Hepatocyte (in vitro differentiated cells): Measurements from ENCODE around the gene VPS29. TPM values are rescaled to one million over a fixed set of nuclear protein-coding genes. Genes with fewer than 3 reads are reported as not detected.

Experiments
- DNase-seq: peaks from one replicate; pipeline ENCODE4 v3.0.0-alpha.2; 2016; ENCODE audit warnings: low spot score
- H2AFZ ChIP-seq: fragments of 200-600 bp; sonication (generic); 2 replicates; pipeline ENCODE4 v1.6.0; 2016; ENCODE audit warnings: antibody characterized with exemption, mild to moderate bottlenecking
- H3K27ac ChIP-seq: fragments of 200-600 bp; sonication (generic); 2 replicates; pipeline ENCODE4 v1.5.1; 2016; ENCODE audit warnings: mild to moderate bottlenecking
- H3K27me3 ChIP-seq: fragments of 200-600 bp; sonication (generic); 2 replicates; pipeline ENCODE4 v1.6.1; 2016
- H3K36me3 ChIP-seq: fragments of 200-600 bp; sonication (generic); replicated peaks from 2 replicates; pipeline ENCODE4 v1.5.1; 2016; ENCODE audit warnings: low read depth; ENCODE audit not compliant: insufficient read depth
- H3K4me1 ChIP-seq: fragments of 200-600 bp; sonication (generic); 2 replicates; pipeline ENCODE4 v1.5.1; 2016; ENCODE audit warnings: mild to moderate bottlenecking, moderate library complexity; ENCODE audit not compliant: insufficient read depth
- H3K4me2 ChIP-seq: fragments of 200-600 bp; sonication (generic); 2 replicates; pipeline ENCODE4 v1.6.0; 2016
- H3K4me3 ChIP-seq: fragments of 200-600 bp; sonication (generic); 2 replicates; pipeline ENCODE4 v1.5.1; 2016; ENCODE audit warnings: mild to moderate bottlenecking
- H3K79me2 ChIP-seq: fragments of 200-600 bp; sonication (generic); 2 replicates; pipeline ENCODE4 v1.6.0; 2017; ENCODE audit warnings: mild to moderate bottlenecking
- H3K9me2 ChIP-seq: fragments of 200-600 bp; sonication (generic); replicated peaks from 2 replicates; pipeline ENCODE4 v1.6.0; 2017; ENCODE audit warnings: mild to moderate bottlenecking; ENCODE audit not compliant: insufficient read depth
- H3K9me3 ChIP-seq: fragments of 200-600 bp; sonication (generic); 2 replicates; pipeline ENCODE4 v1.5.1; 2016; ENCODE audit warnings: low read depth, mild to moderate bottlenecking
- H4K20me1 ChIP-seq: fragments of 200-600 bp; sonication (generic); 2 replicates; pipeline ENCODE4 v1.6.0; 2016; ENCODE audit warnings: mild to moderate bottlenecking; ENCODE audit not compliant: insufficient read depth, poor library complexity, severe bottlenecking
- EZH2 ChIP-seq: fragments of 200-600 bp; sonication (generic); IDR thresholded peaks from 2 replicates; pipeline ENCODE4 v1.6.1; 2016; ENCODE audit warnings: antibody characterized with exemption, mild to moderate bottlenecking, borderline replicate concordance
- EZH2phosphoT487 ChIP-seq: fragments of 200-600 bp; sonication (generic); IDR thresholded peaks from one replicate; pipeline ENCODE4 v1.6.1; 2018; ENCODE audit warnings: antibody characterized with exemption, mild to moderate bottlenecking, low read depth, moderate library complexity; ENCODE audit not compliant: unreplicated experiment, severe bottlenecking
- WGBS: methylation state at CpG from one replicate; pipeline ENCODE4 v1.1.6; 2016; ENCODE audit warnings: low lambda C conversion rate; ENCODE audit errors: missing lambda C conversion rate; 5-methylcytosine and 5-hydroxymethylcytosine counted together
- polyA plus RNA-seq: library from polyadenylated mRNA; unstranded; fragments of >200 nt; fragmentation: Nextera tagmentation; extraction: Ambion mirVana; gene quantifications from 2 replicates; pipeline ENCODE4 v1.2.1, GENCODE V29; 2016
- total RNA-seq: library from RNA; depleted of rRNA; stranded (reverse); fragments of >200 nt; gene quantifications from 2 replicates; pipeline ENCODE4 v1.2.3, GENCODE V29; 2014
- TF ChIP-seq, protein P1 (sequence below): fragments of 200-600 bp; sonication (generic); IDR thresholded peaks from 2 replicates; pipeline ENCODE4 v1.5.1; 2016; ENCODE audit warnings: antibody characterized with exemption, mild to moderate bottlenecking; ENCODE audit not compliant: poor library complexity

VPS29 gene
- total RNA-seq (102 and 110 TPM in 2 replicates), polyA plus RNA-seq (176 and 177 TPM in 2 replicates)

DNA sequence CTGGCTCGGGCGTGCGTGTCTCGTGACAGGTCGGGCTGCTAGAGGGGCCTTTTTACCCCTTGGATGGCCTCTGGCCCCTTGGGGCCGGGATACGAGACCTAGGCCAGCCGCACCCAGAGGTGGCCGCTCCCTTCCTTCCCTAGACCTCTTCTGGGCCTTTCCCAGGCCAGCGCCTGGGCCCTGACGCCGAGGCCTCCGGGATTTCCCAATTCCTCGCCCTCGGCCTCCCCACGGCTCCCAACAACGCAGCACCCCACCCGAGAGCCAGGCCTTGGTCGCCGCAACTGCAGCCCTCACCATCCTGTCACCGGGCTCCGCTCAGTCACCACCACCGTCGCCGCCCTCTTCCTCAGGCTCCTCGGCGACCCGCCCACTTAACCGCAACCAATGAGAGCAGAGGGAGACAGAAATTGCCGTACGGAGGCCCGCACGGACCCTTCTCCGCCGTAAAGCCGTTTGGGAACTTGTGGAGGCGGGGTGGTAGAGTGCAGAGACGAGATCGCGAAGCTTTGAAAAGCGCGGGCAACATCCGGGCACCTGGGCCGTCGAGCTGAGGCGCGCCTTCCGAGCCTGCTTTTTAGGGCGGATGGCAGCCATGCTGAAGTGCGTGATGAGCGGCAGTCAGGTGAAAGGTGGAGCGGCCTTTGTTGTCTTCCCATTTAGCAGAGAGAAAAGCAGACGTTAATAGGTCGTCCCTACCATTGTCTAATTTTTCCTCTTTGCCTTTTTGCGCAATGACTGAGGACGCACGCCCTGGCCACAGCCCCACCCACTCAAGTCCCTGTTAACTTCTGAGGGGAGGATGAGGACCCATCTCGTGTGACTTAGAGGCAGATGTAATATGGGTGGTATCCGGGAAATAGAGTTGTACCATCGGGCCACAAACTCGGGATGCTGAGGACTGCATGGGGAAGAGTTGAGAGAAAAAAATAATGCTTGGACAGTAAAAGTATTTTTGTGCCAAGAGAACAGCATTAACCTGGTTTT lies at the start of gene VPS29, which contains the start of gene RAD9B:
TSS of gene VPS29 (minus strand) at position 360 of the 987 bp plus-strand sequence. CDS start at position 300, 60 bp downstream.
TSS of gene RAD9B (plus strand) at position 580 of the 987 bp plus-strand sequence. CDS start at position 587, 7 bp downstream.
- peak within 1 kb of the TSS; percentile 93 for H3K4me2 ChIP-seq
- peak within 1 kb of the TSS; percentile 93 for H2AFZ ChIP-seq
- 13% methylated on average over 58 of the region's 61 CpGs for WGBS
- no peaks in the 10 kb centered on the region for H3K9me2 ChIP-seq
- H4K20me1 ChIP-seq, result peaks cover 13% of the 10 kb centered on the region
- no peaks in the 10 kb centered on the region for H3K27me3 ChIP-seq
- no peak for TF ChIP-seq EZH2
- TF ChIP-seq, protein P1, sequence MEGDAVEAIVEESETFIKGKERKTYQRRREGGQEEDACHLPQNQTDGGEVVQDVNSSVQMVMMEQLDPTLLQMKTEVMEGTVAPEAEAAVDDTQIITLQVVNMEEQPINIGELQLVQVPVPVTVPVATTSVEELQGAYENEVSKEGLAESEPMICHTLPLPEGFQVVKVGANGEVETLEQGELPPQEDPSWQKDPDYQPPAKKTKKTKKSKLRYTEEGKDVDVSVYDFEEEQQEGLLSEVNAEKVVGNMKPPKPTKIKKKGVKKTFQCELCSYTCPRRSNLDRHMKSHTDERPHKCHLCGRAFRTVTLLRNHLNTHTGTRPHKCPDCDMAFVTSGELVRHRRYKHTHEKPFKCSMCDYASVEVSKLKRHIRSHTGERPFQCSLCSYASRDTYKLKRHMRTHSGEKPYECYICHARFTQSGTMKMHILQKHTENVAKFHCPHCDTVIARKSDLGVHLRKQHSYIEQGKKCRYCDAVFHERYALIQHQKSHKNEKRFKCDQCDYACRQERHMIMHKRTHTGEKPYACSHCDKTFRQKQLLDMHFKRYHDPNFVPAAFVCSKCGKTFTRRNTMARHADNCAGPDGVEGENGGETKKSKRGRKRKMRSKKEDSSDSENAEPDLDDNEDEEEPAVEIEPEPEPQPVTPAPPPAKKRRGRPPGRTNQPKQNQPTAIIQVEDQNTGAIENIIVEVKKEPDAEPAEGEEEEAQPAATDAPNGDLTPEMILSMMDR, result no peak
- TF ChIP-seq EZH2phosphoT487, result no peak
- no peaks in the 10 kb centered on the region for H3K36me3 ChIP-seq
- peak within 1 kb of the TSS; percentile 50 for H3K4me3 ChIP-seq
- H3K79me2 ChIP-seq, result peaks cover 42% of the 10 kb centered on the region
- H3K9me3 ChIP-seq, result no peaks in the 10 kb centered on the region
- H3K4me1 ChIP-seq, result peaks cover 11% of the 10 kb centered on the region
- DNase-seq, result peak; percentile 98
- H3K27ac ChIP-seq, result peak within 1 kb of the TSS; percentile 84

DNA sequence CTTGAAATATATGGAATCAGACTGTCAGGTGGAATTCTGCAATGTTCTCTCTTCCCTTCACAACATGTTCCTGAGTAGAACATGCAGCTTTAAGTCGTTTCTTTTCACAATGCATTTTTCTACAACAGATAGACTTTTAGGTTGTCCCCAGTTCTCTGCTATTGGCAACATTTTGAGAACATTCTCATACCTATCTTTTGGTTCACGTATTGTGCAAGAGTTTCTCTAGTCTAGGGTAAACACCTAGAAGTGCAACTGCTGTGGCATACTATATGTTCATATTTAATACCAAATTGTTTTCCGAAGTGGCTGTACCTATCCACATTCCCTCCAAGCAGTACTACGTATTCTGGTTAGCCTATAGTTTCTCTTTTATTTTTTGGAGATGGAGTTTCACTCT lies 49.1 kb upstream of the VPS29 start:
- H3K27ac ChIP-seq, result no peak overlapping the region
- H3K4me3 ChIP-seq, result no peak overlapping the region
- peaks cover 14% of the 10 kb centered on the region for H4K20me1 ChIP-seq
- no peaks in the 10 kb centered on the region for H3K9me3 ChIP-seq
- H3K79me2 ChIP-seq, result peaks cover 81% of the 10 kb centered on the region
- TF ChIP-seq, protein P1, result no peak
- no peak for TF ChIP-seq EZH2phosphoT487
- no peak for TF ChIP-seq EZH2
- H2AFZ ChIP-seq, result no peak overlapping the region
- WGBS, result 95% methylated on average over 4 of the region's 4 CpGs
- DNase-seq, result no peak
- no peaks in the 10 kb centered on the region for H3K9me2 ChIP-seq
- H3K4me2 ChIP-seq, result no peak overlapping the region
- H3K36me3 ChIP-seq, result no peaks in the 10 kb centered on the region
- no peaks in the 10 kb centered on the region for H3K4me1 ChIP-seq
- no peaks in the 10 kb centered on the region for H3K27me3 ChIP-seq

DNA sequence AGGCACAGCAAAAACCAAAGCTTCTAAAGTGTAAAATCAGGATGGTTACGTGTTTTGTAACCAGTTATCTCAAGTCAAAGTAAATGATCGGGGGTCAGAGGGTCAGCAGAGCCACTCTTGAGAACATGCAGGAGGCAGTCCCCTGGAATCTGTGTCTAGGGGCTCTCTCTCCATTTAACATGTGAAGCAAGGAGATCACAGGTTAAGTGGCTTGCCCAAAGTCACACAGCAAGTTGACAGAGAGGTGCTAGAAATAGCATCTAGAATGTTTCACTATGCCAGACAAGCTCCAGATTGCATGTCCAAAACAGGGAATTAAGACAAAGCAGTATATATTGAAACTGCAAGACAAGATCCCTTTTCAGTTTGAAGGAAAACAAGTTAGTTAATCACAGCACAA lies 47.8 kb upstream of the VPS29 start:
- no peak overlapping the region for H3K4me3 ChIP-seq
- H4K20me1 ChIP-seq, result peaks cover 14% of the 10 kb centered on the region
- 66% methylated on average over 2 of the region's 2 CpGs for WGBS
- no peaks in the 10 kb centered on the region for H3K27me3 ChIP-seq
- H3K79me2 ChIP-seq, result peaks cover 74% of the 10 kb centered on the region
- no peaks in the 10 kb centered on the region for H3K9me2 ChIP-seq
- H3K27ac ChIP-seq, result no peak overlapping the region
- no peak for DNase-seq
- no peaks in the 10 kb centered on the region for H3K4me1 ChIP-seq
- H3K4me2 ChIP-seq, result no peak overlapping the region
- no peak for TF ChIP-seq EZH2
- TF ChIP-seq, protein P1, result no peak
- no peak for TF ChIP-seq EZH2phosphoT487
- H2AFZ ChIP-seq, result no peak overlapping the region
- no peaks in the 10 kb centered on the region for H3K9me3 ChIP-seq
- H3K36me3 ChIP-seq, result no peaks in the 10 kb centered on the region
